ELF-1 (cell line): ENCODE results near the gene FAM111A.

Source experiments
- DNase-seq: peaks from one replicate; pipeline ENCODE4 v3.0.0-alpha.2; 2016; ENCODE audit warnings: low read depth, low spot score

FAM111A gene

DNA sequence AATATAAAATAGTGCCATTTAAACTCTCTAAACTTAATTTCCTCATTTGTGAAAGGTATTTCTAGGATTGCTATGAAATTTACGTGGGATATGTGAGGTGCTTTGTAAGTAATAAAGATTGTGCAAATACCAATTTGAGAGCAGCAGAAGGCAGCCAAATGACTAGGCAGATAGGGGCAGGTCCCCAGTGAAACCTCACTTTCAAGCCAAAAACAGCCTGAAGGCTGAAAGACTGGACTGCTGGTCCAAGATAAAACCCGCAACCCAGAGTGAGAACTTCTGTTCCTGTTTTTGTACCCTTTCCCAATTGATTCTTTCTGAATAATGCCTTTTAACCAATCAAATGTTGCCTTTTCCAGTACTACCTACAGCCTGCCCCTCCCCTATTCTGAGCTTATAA is 36.5 kb downstream of the FAM111A start:
- DNase-seq: no peak

DNA sequence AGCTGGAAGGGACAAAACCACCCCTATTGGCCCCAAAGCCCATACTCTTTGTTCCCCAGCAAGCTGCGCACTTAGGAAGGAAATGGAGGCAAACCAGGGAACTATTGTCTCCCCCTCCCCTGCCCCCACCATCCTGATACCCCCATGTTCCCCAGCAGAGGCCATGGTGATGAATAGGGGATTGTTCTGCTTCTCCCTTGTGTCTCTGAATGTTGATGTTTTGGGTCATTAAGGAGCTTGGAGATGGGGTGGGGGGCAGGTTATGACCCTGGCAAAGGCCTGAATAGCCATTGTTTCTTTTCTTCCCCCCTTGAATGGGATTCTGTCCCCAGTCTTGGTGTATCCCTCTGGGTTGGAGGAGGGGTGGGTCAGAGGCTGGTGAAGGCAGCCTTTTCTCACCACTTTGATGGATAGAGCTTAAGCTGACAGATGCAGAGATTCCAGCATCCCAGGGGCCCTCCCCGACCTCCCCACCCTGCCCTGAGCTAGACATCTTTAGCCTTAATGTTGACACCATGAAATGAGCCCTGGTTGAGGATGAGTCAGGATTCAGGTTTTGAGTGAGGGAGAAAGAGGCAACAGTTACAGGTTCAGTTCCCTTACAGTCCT is 37.6 kb downstream of the FAM111A start:
- no peak for DNase-seq

- no peak for DNase-seq
Observed at GRCh38 chr11:59180907-59181306, 38.3 kb downstream of the FAM111A start.

DNA sequence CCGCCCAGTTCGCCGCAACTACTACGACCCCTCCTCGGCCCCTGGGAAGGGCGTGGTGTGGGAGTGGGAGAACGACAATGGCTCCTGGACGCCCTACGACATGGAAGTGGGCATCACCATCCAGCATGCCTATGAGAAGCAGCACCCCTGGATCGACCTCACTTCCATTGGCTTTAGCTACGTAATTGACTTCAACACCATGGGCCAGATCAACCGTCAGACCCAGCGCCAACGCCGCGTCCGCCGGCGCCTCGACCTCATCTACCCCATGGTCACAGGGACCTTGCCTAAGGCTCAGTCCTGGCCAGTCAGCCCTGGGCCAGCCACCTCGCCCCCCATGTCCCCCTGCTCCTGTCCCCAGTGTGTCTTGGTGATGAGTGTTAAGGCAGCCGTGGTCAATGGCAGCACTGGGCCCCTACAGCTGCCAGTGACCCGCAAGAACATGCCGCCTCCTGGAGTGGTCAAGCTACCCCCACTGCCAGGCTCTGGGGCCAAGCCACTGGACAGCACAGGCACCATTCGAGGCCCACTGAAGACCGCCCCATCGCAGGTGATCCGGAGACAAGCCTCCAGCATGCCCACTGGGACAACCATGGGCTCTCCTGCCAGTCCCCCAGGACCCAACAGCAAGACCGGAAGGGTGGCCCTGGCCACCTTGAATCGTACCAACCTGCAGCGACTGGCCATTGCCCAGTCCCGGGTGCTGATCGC is 39.2 kb downstream of the FAM111A start:
- DNase-seq: no peak

GRCh38 chr11:59182457-59183151 is 39.9 kb downstream of the FAM111A start:
- peak; percentile 63 for DNase-seq

- no peak for DNase-seq
Observed at GRCh38 chr11:59183771-59184170, 41.1 kb downstream of the FAM111A start.

- no peak for DNase-seq
Observed at GRCh38 chr11:59184691-59185339, 42.2 kb downstream of the FAM111A start.

- no peak for DNase-seq
Observed at GRCh38 chr11:59185386-59185945, 42.8 kb downstream of the FAM111A start.

- DNase-seq: peak; percentile 87
Observed at GRCh38 chr11:59186130-59186594, 43.5 kb downstream of the FAM111A start.

- DNase-seq: no peak
Observed at GRCh38 chr11:59187035-59187434, 44.4 kb downstream of the FAM111A start.

GRCh38 chr11:59187587-59187986 is 44.9 kb downstream of the FAM111A start:
- no peak for DNase-seq

- no peak for DNase-seq
Observed at GRCh38 chr11:59188954-59189353, 46.3 kb downstream of the FAM111A start.

DNA sequence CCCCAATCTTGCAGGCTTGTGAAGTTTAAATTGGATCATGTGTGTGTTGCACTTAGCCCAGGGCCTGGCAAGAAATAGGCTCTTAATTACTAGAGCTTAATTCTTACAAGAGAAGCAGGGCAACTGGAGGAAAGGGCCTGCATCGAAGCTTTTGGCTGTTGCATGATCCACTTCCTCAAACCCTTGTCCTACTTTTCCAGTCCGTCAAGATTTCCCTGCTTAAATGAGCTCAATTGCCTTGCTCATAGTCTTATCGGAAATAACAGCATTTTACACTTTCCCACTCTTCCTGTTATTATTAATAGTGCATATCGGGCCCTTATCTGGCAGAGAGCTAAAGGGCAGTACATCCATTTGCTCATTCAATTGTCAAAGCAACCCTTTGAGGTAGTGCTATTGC is 47.3 kb downstream of the FAM111A start:
- DNase-seq: no peak

DNA sequence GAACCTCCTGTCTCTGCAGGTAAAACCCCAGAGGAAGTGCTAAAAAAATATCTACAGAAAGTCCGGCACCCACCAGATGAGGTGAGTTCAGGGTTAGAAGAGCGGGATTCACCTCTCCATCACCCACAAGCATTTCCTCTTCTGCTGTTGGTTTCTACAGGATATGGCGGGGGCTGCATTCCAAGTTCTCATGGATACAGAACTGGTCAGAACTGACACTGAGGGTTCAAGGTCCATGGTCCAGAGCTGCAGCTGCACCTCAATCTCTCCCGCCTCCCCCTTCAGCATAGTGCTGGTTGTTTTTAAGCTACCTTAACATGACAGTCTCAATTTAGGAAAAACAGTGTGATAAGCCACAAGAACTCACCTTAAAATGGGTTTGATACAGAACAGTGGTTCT is 48.4 kb downstream of the FAM111A start:
- DNase-seq: no peak

GRCh38 chr11:59191890-59192289 is 49.2 kb downstream of the FAM111A start:
- DNase-seq: no peak

GRCh38 chr11:59192446-59193020 is 49.9 kb downstream of the FAM111A start:
- no peak for DNase-seq

- DNase-seq: no peak
Observed at GRCh38 chr11:59193587-59194130, 51.0 kb downstream of the FAM111A start.

DNA sequence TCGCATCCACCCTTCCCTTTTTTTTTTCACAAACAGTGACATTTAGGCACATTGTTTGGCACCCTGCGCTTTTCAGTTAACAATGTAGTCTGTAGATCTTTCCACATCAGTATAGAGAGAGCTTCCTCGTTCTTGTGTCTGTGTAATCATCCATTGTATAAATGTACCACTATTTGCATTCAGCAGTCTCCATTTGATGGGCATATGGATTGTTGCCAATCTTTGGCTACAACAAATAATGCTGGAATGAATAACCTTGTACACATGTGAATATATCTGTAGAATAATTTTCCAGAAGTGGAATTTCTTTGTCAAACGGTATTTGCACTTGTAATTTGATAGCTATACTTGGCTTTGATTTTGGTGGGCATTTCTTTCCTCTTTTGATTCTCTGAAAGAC is 52.9 kb downstream of the FAM111A start:
- no peak for DNase-seq

DNA sequence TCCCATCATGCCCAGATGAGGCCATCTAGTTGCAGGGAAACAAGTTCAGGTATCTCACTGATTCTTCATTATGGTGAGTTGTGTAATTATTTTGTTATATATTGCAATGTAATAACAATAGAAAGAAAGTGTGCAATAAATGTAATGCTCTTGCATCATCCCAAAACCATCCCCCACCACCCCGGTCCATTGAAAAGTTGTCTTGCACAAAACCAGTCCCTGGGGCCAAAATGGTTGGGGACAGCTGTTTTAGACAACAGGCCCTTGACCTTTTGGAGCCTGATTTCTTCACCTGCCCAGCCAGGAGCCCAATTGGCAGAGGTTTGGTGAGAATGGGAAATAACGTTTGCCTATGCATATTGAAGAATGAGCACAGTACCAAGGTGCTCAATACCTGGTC is 54.1 kb downstream of the FAM111A start:
- no peak for DNase-seq

GRCh38 chr11:59197991-59198390 is 55.3 kb downstream of the FAM111A start:
- no peak for DNase-seq

DNA sequence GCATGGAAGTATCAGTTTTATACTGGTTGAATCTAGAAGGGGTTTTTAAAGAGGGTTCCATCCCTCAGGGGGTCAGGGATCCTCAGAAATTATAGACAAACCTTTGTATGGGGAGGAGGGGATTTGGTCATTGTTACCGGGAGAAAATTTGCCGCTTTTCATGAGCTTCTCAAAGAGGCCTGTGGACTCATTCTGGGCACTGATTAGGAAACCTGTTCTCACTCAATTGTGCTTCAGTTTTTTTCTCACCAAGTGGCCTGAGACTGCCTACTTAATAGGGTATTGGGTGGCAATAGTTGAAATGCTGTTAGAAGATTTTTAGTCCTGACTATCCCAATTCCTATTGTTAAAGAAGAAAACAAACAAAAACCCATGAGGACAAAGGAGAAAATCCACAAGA is 56.1 kb downstream of the FAM111A start:
- no peak for DNase-seq
